ENCODE results near the gene SAFB. TPM values are rescaled to one million over a fixed set of nuclear protein-coding genes. Genes with fewer than 3 reads are reported as not detected.
"Not testable (repeated sequence)": the region's sequence is repeated elsewhere in the genome, so short reads cannot be mapped to it uniquely, and the experiment has no call there.

SAFB gene
- total RNA-seq, 2 donors from 2014 or later: 49.8 to 244 TPM

- 0 to 2% methylated on average over 37 to 49 of the region's 59 CpGs for WGBS, 2 donors
- ATAC-seq: peak; percentile 74
- Histone ChIP-seq H3K27me3 (no peaks in the 10 kb centered on the region), H3K4me3 (peak overlapping the region; percentile 9 to 40), H3K9me3 (no peaks in the 10 kb centered on the region), H3K27ac (peak overlapping the region; percentile 60 to 91 (median 76)), H3K4me1 (peaks cover 28% of the 10 kb centered on the region), H3K36me3 (replicated peaks in 1 of 2; ENCODE audit: insufficient read depth in 1 of 2, low read depth in 2 of 2) (no peaks in the 10 kb centered on the region)
- intact Hi-C loops (cut with DNase I): no loop called here
- DNase-seq: peak; percentile 95 to 97 (median 96)
- TF ChIP-seq POLR2A (IDR thresholded peaks at IDR 0.05) (peak in 2 of 3 donors; percentile 39 to 40), CTCF (IDR thresholded peaks at IDR 0.05) (peak; percentile 82 to 89 (median 87))
Measured at GRCh38 chr19:5686647-5687359, 63.9 kb downstream of the SAFB start.

GRCh38 chr19:5687360-5688198 is 64.7 kb downstream of the SAFB start:
- ATAC-seq (no peak), DNase-seq (no peak)
- Histone ChIP-seq H3K27ac (peak overlapping the region; percentile 60 to 91 (median 76)), H3K36me3 (replicated peaks in 1 of 2; ENCODE audit: insufficient read depth in 1 of 2, low read depth in 2 of 2) (peaks cover 0 to 1% of the 10 kb centered on the region in 2 donors), H3K9me3 (no peaks in the 10 kb centered on the region), H3K27me3 (no peaks in the 10 kb centered on the region), H3K4me3 (no peak overlapping the region), H3K4me1 (peaks cover 34% of the 10 kb centered on the region)
- intact Hi-C loops (cut with DNase I): no loop called here
- 54 to 57% methylated on average over 24 to 64 of the region's 76 CpGs for WGBS, 2 donors
- TF ChIP-seq CTCF (IDR thresholded peaks at IDR 0.05) (peak in 1 of 7 experiments; percentile 4), POLR2A (IDR thresholded peaks at IDR 0.05) (no peak)

- H3K27me3 ChIP-seq; H3K36me3 ChIP-seq (replicated peaks in 1 of 2; ENCODE audit: insufficient read depth in 1 of 2, low read depth in 2 of 2); H3K4me3 ChIP-seq; H3K9me3 ChIP-seq; DNase-seq; H3K27ac ChIP-seq; intact Hi-C loops (cut with DNase I); ATAC-seq: not testable (repeated sequence)
- peaks cover 40% of the 10 kb centered on the region for H3K4me1 ChIP-seq
- 92 to 95% methylated on average over 12 to 13 of the region's 13 CpGs for WGBS, 2 donors
Measured at GRCh38 chr19:5688262-5688881, 65.5 kb downstream of the SAFB start.

- peaks cover 40% of the 10 kb centered on the region for H3K4me1 ChIP-seq
- intact Hi-C loops (cut with DNase I): no loop called here
Measured at GRCh38 chr19:5690125-5690954, 67.5 kb downstream of the SAFB start, which contains the start of gene RPL36. Gene RPL36, plus strand, starts transcription at chr19:5690295. Its CDS starts 213 bp downstream, at chr19:5690508.

More at GRCh38 chr19:5690125-5690954, 67.5 kb downstream of the SAFB start, which contains the start of gene RPL36:
- peak within 1 kb of the TSS; percentile 59 to 100 for H3K4me3 ChIP-seq
- no peaks in the 10 kb centered on the region for H3K27me3 ChIP-seq
- DNase-seq (peak; percentile 98 to 99 (median 98)), ATAC-seq (peak; percentile 77)
- no peaks in the 10 kb centered on the region for H3K9me3 ChIP-seq
- WGBS, 2 donors: 0 to 5% methylated on average over 24 to 73 of the region's 73 CpGs
- peaks cover 0 to 12% of the 10 kb centered on the region in 2 donors for H3K36me3 ChIP-seq (replicated peaks in 1 of 2; ENCODE audit: insufficient read depth in 1 of 2, low read depth in 2 of 2)
- peak within 1 kb of the TSS; percentile 88 to 94 (median 92) for H3K27ac ChIP-seq
- peak; percentile 91 to 99 (median 98) for TF ChIP-seq POLR2A (IDR thresholded peaks at IDR 0.05)
- peak; percentile 91 to 100 (median 99) for TF ChIP-seq CTCF (IDR thresholded peaks at IDR 0.05)

Measured in body of pancreas (tissue), 4 donors.